Loucy (cell line): ENCODE measurements around the gene MAML3.

Experiments
- H2AFZ ChIP-seq: fragments of 200-600 bp; sonication (generic); 2 replicates; pipeline ENCODE4 v1.6.0; 2016; ENCODE audit warnings: antibody characterized with exemption, mild to moderate bottlenecking, low read length, moderate library complexity
- H3F3A ChIP-seq: fragments of 200-600 bp; 2 replicates; pipeline ENCODE4 v1.6.0; 2016; ENCODE audit warnings: antibody characterized with exemption, low read depth, mild to moderate bottlenecking
- H3K27me3 ChIP-seq: fragments of 200-600 bp; sonication (generic); 2 replicates; pipeline ENCODE4 v1.6.1; 2014; ENCODE audit warnings: low read length, mild to moderate bottlenecking; ENCODE audit not compliant: insufficient read depth, poor library complexity, severe bottlenecking
- H3K36me3 ChIP-seq: fragments of 200-600 bp; sonication (generic); 2 replicates; pipeline ENCODE4 v1.6.1; 2016; ENCODE audit warnings: low read length; ENCODE audit not compliant: insufficient read depth
- H3K4me1 ChIP-seq: fragments of 200-600 bp; sonication (generic); 2 replicates; pipeline ENCODE4 v1.5.1; 2014; ENCODE audit warnings: low read length, mild to moderate bottlenecking; ENCODE audit not compliant: insufficient read depth, poor library complexity, severe bottlenecking
- H3K4me2 ChIP-seq: fragments of 200-600 bp; sonication (generic); 2 replicates; pipeline ENCODE4 v1.6.0; 2014; ENCODE audit warnings: antibody characterized with exemption, low read length, low read depth, mild to moderate bottlenecking; ENCODE audit not compliant: poor library complexity, severe bottlenecking
- H3K4me3 ChIP-seq: fragments of 200-600 bp; sonication (generic); 2 replicates; pipeline ENCODE4 v1.5.1; 2014; ENCODE audit warnings: low read length, mild to moderate bottlenecking, mixed read lengths; ENCODE audit not compliant: poor library complexity, severe bottlenecking
- H3K79me2 ChIP-seq: fragments of 200-600 bp; sonication (generic); 2 replicates; pipeline ENCODE4 v1.6.1; 2014; ENCODE audit warnings: low read length; ENCODE audit not compliant: insufficient read depth
- H3K9ac ChIP-seq: fragments of 200-600 bp; sonication (generic); 2 replicates; pipeline ENCODE4 v1.6.0; 2014; ENCODE audit warnings: mild to moderate bottlenecking, low read depth, low read length, moderate library complexity; ENCODE audit not compliant: poor library complexity, severe bottlenecking
- H3K9me2 ChIP-seq: fragments of 200-600 bp; sonication (generic); replicated peaks from 2 replicates; pipeline ENCODE4 v1.6.1; 2016; ENCODE audit warnings: low read depth, low read length, mixed read lengths
- H3K9me3 ChIP-seq: fragments of 200-600 bp; sonication (generic); 2 replicates; pipeline ENCODE4 v1.6.1; 2014; ENCODE audit warnings: mild to moderate bottlenecking, antibody characterized with exemption, low read length, low read depth; ENCODE audit not compliant: insufficient read depth
- H4K20me1 ChIP-seq: fragments of 200-600 bp; sonication (generic); 2 replicates; pipeline ENCODE4 v1.6.0; 2014; ENCODE audit warnings: antibody characterized with exemption, low read length, mild to moderate bottlenecking; ENCODE audit not compliant: insufficient read depth, poor library complexity, severe bottlenecking
- CTCF ChIP-seq: fragments of 200-600 bp; sonication (generic); conservative IDR thresholded peaks from 2 replicates; pipeline ENCODE4 v1.5.1; 2014; ENCODE audit warnings: mild to moderate bottlenecking, antibody characterized with exemption, low read length
- EZH2phosphoT487 ChIP-seq: fragments of 200-600 bp; IDR thresholded peaks from 2 replicates; pipeline ENCODE4 v1.6.1; 2018; ENCODE audit warnings: antibody characterized with exemption, mild to moderate bottlenecking, moderate library complexity, borderline replicate concordance

MAML3 gene

GRCh38 chr4:139744232-139744631 lies 409.8 kb downstream of the MAML3 start:
- H3K9ac ChIP-seq = no peak overlapping the region
- peaks cover 17% of the 10 kb centered on the region; the same call in 1 of the 2 replicates for H3K79me2 ChIP-seq
- H3F3A ChIP-seq = no peaks in the 10 kb centered on the region

GRCh38 chr4:139743027-139743426 lies 411.0 kb downstream of the MAML3 start:
- no peaks in the 10 kb centered on the region for H3K9me2 ChIP-seq
- H4K20me1 ChIP-seq = no peaks in the 10 kb centered on the region
- H3K9me3 ChIP-seq = no peaks in the 10 kb centered on the region
- no peak overlapping the region for H3K9ac ChIP-seq
- peaks cover 15% of the 10 kb centered on the region; the same call in 1 of the 2 replicates for H3K79me2 ChIP-seq
- H3K36me3 ChIP-seq = no peaks in the 10 kb centered on the region
- TF ChIP-seq EZH2phosphoT487 (no peak), CTCF (no peak)
- H3K4me3 ChIP-seq = no peak overlapping the region
- peaks cover 53% of the 10 kb centered on the region for H3K4me1 ChIP-seq
- H2AFZ ChIP-seq = no peak overlapping the region
- no peak overlapping the region for H3K4me2 ChIP-seq
- H3F3A ChIP-seq = no peaks in the 10 kb centered on the region
- H3K27me3 ChIP-seq = no peaks in the 10 kb centered on the region

More at GRCh38 chr4:139744232-139744631, 409.8 kb downstream of the MAML3 start:
- Histone ChIP-seq H4K20me1 (no peaks in the 10 kb centered on the region), H3K4me1 (peaks cover 58% of the 10 kb centered on the region), H3K9me2 (no peaks in the 10 kb centered on the region), H2AFZ (no peak overlapping the region), H3K4me2 (no peak overlapping the region), H3K36me3 (no peaks in the 10 kb centered on the region), H3K4me3 (no peak overlapping the region), H3K9me3 (no peaks in the 10 kb centered on the region), H3K27me3 (no peaks in the 10 kb centered on the region)
- TF ChIP-seq CTCF = no peak

DNA sequence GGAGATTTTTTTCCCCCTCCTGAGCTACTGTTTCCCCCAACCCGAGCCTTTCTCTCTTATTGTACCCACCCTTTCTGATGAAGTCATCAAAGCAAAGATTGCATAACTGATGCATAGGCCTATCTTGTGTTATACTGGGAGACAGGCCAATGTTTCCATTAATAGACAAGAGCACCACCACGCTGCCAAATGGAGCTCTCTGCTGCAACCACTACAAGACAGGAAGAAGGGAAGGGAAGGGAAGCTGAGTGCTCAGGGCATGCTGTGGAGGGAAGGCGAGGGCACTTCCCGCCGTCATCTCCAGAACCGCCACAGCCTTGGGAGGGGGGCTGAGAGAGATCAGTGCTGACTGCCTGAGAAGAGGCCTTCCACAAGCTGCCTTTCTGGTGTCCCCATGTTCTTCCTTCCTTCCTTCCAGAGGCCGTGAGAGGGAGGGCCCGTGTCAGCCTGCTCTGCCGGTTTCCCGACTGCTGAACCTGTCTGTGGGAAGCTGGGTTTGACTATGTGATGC lies 413.4 kb downstream of the MAML3 start:
- Histone ChIP-seq H2AFZ (no peak overlapping the region), H3K9ac (no peak overlapping the region), H3K4me1 (peaks cover 29% of the 10 kb centered on the region), H3K36me3 (no peaks in the 10 kb centered on the region), H4K20me1 (no peaks in the 10 kb centered on the region), H3K27me3 (no peaks in the 10 kb centered on the region), H3K4me3 (no peak overlapping the region), H3F3A (no peaks in the 10 kb centered on the region), H3K4me2 (no peak overlapping the region), H3K79me2 (peaks cover 15% of the 10 kb centered on the region; the same call in 1 of the 2 replicates), H3K9me2 (no peaks in the 10 kb centered on the region), H3K9me3 (no peaks in the 10 kb centered on the region)
- TF ChIP-seq CTCF = no peak
- TF ChIP-seq EZH2phosphoT487 = no peak
